AG10803 (cell line): ENCODE results near the gene SLC25A29.

Experiments
- DNase-seq: peaks from one replicate; pipeline ENCODE4 v3.0.0; 2010; ENCODE audit warnings: low read depth
- H3K4me3 ChIP-seq: 2 replicates; pipeline ENCODE4 v1.5.1; 2011; ENCODE audit warnings: mild to moderate bottlenecking, low read length, control low read depth
- CTCF ChIP-seq: conservative IDR thresholded peaks from 2 replicates; pipeline ENCODE4 v1.5.1; 2011; ENCODE audit warnings: mild to moderate bottlenecking, low read length, control low read depth, inconsistent platforms

The SLC25A29 gene

GRCh38 chr14:100268591-100269207, 37.5 kb downstream of the SLC25A29 start:
- TF ChIP-seq CTCF = no peak
- H3K4me3 ChIP-seq = no peak overlapping the region
- peak; percentile 8 for DNase-seq

- no peak for TF ChIP-seq CTCF
- DNase-seq = no peak
These were observed 38.3 kb downstream of the SLC25A29 start for GRCh38 chr14:100267990-100268389.

GRCh38 chr14:100263141-100263540, 43.1 kb downstream of the SLC25A29 start:
- no peak for TF ChIP-seq CTCF
- peak; percentile 58 for DNase-seq
- no peak overlapping the region for H3K4me3 ChIP-seq

More at GRCh38 chr14:100267990-100268389, 38.3 kb downstream of the SLC25A29 start:
- H3K4me3 ChIP-seq = no peak overlapping the region

GRCh38 chr14:100262545-100262944, 43.7 kb downstream of the SLC25A29 start:
- no peak for DNase-seq
- H3K4me3 ChIP-seq = no peak overlapping the region
- TF ChIP-seq CTCF = no peak

GRCh38 chr14:100261621-100262020, 44.6 kb downstream of the SLC25A29 start:
- H3K4me3 ChIP-seq = no peak overlapping the region
- no peak for DNase-seq
- no peak for TF ChIP-seq CTCF

- TF ChIP-seq CTCF = no peak
- no peak overlapping the region for H3K4me3 ChIP-seq
- DNase-seq = no peak
These were observed 49.8 kb downstream of the SLC25A29 start for GRCh38 chr14:100256339-100256895.

- no peak for TF ChIP-seq CTCF
- H3K4me3 ChIP-seq = no peak overlapping the region
- no peak for DNase-seq
These were observed 53.6 kb downstream of the SLC25A29 start for GRCh38 chr14:100252684-100253083.
